NCI-H2081 treated with DMSO at 0.1 percent for 48 hours (cell line): ENCODE results near the gene WDR20.
"Not testable (repeated sequence)": the region's sequence is repeated elsewhere in the genome, so short reads cannot be mapped to it uniquely, and the experiment has no call there.

ENCODE experiments used
- DNase-seq: peaks from one replicate; lab custom pipeline; 2025; lab: John Stamatoyannopoulos, UW

Gene WDR20

GRCh38 chr14:102238766-102239165 is 99.1 kb downstream of the WDR20 start:
- no peak for DNase-seq

GRCh38 chr14:102239231-102239630 is 99.5 kb downstream of the WDR20 start:
- DNase-seq, result no peak

GRCh38 chr14:102240481-102240880 is 100.8 kb downstream of the WDR20 start:
- DNase-seq, result not testable (repeated sequence)

GRCh38 chr14:102241147-102241546 is 101.5 kb downstream of the WDR20 start:
- no peak for DNase-seq

GRCh38 chr14:102243795-102244194 is 104.1 kb downstream of the WDR20 start:
- not testable (repeated sequence) for DNase-seq

GRCh38 chr14:102246071-102246470 is 106.4 kb downstream of the WDR20 start:
- no peak for DNase-seq

- DNase-seq, result no peak
These were observed 108.4 kb downstream of the WDR20 start for GRCh38 chr14:102248121-102248520.

GRCh38 chr14:102249041-102249440 is 109.3 kb downstream of the WDR20 start:
- no peak for DNase-seq

- no peak for DNase-seq
These were observed 110.3 kb downstream of the WDR20 start for GRCh38 chr14:102249981-102250380.

- DNase-seq, result no peak
These were observed 110.9 kb downstream of the WDR20 start for GRCh38 chr14:102250636-102251035.

- no peak for DNase-seq
These were observed 111.5 kb downstream of the WDR20 start for GRCh38 chr14:102251161-102251560.

GRCh38 chr14:102252834-102253801 is 113.4 kb downstream of the WDR20 start:
- no peak for DNase-seq

GRCh38 chr14:102255401-102256190 is 115.9 kb downstream of the WDR20 start:
- DNase-seq, result no peak

GRCh38 chr14:102256716-102257115 is 117.0 kb downstream of the WDR20 start:
- DNase-seq, result no peak

- no peak for DNase-seq
These were observed 118.4 kb downstream of the WDR20 start for GRCh38 chr14:102258136-102258535.
